ENCODE data around the gene TACR2. TPM values are rescaled to one million over a fixed set of nuclear protein-coding genes. Genes with fewer than 3 reads are reported as not detected.

Gene TACR2
- total and polyA plus RNA-seq, 2 of the 13 experiments (the other 11 are each of a cell fraction or from before 2014, with no cell fraction given) = 0.04 TPM; not detected in 1

DNA sequence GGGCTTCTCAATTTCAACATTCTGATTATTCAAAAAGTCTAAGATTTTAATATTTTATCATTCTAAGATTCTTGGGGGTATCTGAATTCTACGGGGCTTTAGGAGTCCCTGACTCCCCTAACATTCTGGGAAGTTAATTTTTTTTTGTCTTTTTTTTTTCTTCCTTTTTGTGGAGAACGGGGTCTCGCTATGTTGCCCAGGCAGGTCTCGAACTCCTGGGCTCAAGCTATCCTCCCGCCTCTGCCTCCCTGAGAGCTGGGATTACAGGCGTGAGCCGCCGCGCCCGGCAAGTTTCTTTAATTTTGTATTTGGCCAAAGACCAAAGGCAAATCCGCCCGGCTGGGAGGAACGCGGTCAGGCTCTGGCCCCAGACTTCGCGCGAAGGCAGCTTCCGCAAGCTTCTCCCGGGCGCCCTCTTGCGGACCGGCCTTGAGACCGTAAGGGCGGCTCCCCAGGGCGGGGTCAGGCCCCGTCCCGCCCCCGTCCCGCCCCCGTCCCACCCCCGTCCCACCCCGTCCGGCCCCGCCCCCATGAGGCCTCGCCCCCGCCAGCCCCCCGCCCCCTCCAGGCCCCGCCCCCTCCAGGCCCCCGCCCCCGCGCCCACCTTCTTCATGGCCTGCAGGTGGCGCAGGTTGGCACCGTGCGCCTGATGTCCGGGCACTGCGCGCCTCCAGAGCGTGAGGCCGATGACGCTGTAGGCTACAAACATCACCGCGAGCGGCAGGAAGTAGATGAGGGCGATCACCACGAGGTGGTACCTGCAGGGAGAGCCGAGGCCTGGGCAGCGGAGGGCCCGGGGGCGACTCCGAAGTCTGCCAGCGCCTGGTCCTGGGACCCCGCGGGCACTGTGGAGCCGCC is 8.2 kb downstream of the TACR2 start (continued):
- TF ChIP-seq HNRNPL (IDR thresholded peaks at IDR 0.05; ENCODE audit: low read depth, low read length) (peak; percentile 91), ADNP (CRISPR knock-in tag; IDR thresholded peaks at IDR 0.05) (peak; percentile 41; the same call in 1 of the 2 replicates), KLF16 (CRISPR knock-in tag; IDR thresholded peaks at IDR 0.05) (peak in 1 of 2 experiments; percentile 36; a peak in 1 of 4 replicates), SAFB2 (CRISPR knock-in tag; IDR thresholded peaks at IDR 0.05; ENCODE audit: borderline replicate concordance, low read depth) (no peak), HOXA9 (CRISPR knock-in tag; IDR thresholded peaks at IDR 0.05; ENCODE audit: borderline replicate concordance) (no peak), ZNF788 (CRISPR knock-in tag; IDR thresholded peaks at IDR 0.05; ENCODE audit: borderline replicate concordance) (peak; percentile 51; the same call in 1 of the 2 replicates), CC2D1A (CRISPR knock-in tag; IDR thresholded peaks at IDR 0.05) (no peak), ZNF777 (CRISPR knock-in tag; IDR thresholded peaks at IDR 0.05) (0 out of 2 replicates have a peak, but pooled peaks have one; percentile 27), ZBTB38 (CRISPR knock-in tag; IDR thresholded peaks at IDR 0.05) (0 out of 2 replicates have a peak, but pooled peaks have one; percentile 33), ZNF766 (CRISPR knock-in tag; IDR thresholded peaks at IDR 0.05; ENCODE audit: borderline replicate concordance) (0 out of 2 replicates have a peak, but pooled peaks have one; percentile 19)
- TF ChIP-seq, protein P1, sequence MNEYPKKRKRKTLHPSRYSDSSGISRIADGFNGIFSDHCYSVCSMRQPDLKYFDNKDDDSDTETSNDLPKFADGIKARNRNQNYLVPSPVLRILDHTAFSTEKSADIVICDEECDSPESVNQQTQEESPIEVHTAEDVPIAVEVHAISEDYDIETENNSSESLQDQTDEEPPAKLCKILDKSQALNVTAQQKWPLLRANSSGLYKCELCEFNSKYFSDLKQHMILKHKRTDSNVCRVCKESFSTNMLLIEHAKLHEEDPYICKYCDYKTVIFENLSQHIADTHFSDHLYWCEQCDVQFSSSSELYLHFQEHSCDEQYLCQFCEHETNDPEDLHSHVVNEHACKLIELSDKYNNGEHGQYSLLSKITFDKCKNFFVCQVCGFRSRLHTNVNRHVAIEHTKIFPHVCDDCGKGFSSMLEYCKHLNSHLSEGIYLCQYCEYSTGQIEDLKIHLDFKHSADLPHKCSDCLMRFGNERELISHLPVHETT (CRISPR knock-in tag; conservative IDR thresholded peaks at IDR 0.05) = no peak
- TF ChIP-seq, protein P2, sequence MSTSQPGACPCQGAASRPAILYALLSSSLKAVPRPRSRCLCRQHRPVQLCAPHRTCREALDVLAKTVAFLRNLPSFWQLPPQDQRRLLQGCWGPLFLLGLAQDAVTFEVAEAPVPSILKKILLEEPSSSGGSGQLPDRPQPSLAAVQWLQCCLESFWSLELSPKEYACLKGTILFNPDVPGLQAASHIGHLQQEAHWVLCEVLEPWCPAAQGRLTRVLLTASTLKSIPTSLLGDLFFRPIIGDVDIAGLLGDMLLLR (CRISPR knock-in tag; IDR thresholded peaks at IDR 0.05) = 0 out of 2 replicates have a peak, but pooled peaks have one; percentile 22
- TF ChIP-seq, protein P3, sequence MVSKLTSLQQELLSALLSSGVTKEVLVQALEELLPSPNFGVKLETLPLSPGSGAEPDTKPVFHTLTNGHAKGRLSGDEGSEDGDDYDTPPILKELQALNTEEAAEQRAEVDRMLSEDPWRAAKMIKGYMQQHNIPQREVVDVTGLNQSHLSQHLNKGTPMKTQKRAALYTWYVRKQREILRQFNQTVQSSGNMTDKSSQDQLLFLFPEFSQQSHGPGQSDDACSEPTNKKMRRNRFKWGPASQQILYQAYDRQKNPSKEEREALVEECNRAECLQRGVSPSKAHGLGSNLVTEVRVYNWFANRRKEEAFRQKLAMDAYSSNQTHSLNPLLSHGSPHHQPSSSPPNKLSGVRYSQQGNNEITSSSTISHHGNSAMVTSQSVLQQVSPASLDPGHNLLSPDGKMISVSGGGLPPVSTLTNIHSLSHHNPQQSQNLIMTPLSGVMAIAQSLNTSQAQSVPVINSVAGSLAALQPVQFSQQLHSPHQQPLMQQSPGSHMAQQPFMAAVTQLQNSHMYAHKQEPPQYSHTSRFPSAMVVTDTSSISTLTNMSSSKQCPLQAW (CRISPR knock-in tag; IDR thresholded peaks at IDR 0.05) = no peak
- TF ChIP-seq, protein P4, sequence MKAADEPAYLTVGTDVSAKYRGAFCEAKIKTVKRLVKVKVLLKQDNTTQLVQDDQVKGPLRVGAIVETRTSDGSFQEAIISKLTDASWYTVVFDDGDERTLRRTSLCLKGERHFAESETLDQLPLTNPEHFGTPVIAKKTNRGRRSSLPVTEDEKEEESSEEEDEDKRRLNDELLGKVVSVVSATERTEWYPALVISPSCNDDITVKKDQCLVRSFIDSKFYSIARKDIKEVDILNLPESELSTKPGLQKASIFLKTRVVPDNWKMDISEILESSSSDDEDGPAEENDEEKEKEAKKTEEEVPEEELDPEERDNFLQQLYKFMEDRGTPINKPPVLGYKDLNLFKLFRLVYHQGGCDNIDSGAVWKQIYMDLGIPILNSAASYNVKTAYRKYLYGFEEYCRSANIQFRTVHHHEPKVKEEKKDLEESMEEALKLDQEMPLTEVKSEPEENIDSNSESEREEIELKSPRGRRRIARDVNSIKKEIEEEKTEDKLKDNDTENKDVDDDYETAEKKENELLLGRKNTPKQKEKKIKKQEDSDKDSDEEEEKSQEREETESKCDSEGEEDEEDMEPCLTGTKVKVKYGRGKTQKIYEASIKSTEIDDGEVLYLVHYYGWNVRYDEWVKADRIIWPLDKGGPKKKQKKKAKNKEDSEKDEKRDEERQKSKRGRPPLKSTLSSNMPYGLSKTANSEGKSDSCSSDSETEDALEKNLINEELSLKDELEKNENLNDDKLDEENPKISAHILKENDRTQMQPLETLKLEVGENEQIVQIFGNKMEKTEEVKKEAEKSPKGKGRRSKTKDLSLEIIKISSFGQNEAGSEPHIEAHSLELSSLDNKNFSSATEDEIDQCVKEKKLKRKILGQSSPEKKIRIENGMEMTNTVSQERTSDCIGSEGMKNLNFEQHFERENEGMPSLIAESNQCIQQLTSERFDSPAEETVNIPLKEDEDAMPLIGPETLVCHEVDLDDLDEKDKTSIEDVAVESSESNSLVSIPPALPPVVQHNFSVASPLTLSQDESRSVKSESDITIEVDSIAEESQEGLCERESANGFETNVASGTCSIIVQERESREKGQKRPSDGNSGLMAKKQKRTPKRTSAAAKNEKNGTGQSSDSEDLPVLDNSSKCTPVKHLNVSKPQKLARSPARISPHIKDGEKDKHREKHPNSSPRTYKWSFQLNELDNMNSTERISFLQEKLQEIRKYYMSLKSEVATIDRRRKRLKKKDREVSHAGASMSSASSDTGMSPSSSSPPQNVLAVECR (CRISPR knock-in tag; IDR thresholded peaks at IDR 0.05; ENCODE audit: borderline replicate concordance) = 0 out of 2 replicates have a peak, but pooled peaks have one; percentile 16
- TF ChIP-seq, protein P5, sequence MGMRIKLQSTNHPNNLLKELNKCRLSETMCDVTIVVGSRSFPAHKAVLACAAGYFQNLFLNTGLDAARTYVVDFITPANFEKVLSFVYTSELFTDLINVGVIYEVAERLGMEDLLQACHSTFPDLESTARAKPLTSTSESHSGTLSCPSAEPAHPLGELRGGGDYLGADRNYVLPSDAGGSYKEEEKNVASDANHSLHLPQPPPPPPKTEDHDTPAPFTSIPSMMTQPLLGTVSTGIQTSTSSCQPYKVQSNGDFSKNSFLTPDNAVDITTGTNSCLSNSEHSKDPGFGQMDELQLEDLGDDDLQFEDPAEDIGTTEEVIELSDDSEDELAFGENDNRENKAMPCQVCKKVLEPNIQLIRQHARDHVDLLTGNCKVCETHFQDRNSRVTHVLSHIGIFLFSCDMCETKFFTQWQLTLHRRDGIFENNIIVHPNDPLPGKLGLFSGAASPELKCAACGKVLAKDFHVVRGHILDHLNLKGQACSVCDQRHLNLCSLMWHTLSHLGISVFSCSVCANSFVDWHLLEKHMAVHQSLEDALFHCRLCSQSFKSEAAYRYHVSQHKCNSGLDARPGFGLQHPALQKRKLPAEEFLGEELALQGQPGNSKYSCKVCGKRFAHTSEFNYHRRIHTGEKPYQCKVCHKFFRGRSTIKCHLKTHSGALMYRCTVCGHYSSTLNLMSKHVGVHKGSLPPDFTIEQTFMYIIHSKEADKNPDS (CRISPR knock-in tag; IDR thresholded peaks at IDR 0.05) = no peak

Data from HepG2 (cell line).